Measurements from ENCODE around the gene DRC7.

DRC7 gene

DNA sequence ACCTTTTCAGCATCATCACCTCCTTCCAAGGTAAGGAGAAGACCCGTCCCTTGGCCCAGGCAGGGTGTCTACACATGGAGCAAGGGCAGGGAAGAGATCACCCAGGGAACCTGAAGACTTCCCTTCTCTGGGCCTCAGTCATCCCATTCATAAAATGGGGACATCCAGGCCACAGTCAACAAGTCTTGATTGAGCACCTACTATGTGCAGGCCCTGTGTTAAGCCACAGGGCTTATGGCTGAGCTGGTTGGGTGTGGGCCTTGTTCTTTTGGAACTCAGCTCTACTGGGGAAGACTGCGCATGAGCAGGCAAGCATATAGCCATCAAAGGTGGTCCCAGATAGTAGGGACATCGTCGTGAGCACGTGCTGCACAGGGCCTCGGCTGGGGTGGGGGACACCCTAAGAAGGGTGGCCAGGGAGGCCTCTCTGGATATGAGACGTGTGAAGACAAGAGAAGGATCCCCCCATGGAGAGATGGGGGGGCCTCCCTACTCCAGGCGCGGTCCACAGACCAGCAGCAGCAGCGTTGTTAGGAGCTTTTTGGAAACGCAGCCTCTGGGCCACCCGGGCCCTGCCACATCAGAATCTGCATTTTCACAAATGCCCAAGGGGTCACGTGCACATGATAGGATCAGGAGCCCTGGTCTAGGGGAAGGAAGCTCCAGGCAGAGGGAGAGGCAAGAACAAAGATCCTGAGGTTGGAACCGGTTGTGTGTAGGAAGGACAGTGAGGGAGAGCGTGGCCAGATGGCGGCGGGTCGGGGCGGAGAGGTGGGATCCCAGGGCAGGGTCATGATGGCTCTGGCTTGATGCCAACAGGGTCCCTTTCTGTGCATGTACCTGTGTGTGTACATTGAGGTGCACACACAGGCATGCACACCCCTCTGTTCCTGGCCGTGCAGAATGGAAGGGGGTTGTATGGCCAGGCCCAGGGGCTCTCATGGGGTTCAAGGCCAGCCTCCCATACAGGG is 32.4 kb upstream of the DRC7 start:
- DNase-seq (ENCODE audit: insufficient read length, low spot score): no peak
- no peak for TF ChIP-seq CTCF (IDR thresholded peaks at IDR 0.05; ENCODE audit: insufficient read depth, missing control alignments)
- no peak for FAIRE-seq

DNA sequence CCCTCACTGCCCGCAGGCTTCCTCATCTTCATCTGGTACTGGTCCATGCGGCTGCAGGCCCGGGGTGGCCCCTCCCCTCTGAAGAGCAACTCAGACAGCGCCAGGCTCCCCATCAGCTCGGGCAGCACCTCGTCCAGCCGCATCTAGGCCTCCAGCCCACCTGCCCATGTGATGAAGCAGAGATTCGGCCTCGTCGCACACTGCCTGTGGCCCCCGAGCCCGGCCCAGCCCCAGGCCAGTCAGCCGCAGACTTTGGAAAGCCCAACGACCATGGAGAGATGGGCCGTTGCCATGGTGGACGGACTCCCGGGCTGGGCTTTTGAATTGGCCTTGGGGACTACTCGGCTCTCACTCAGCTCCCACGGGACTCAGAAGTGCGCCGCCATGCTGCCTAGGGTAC is 31.2 kb upstream of the DRC7 start:
- TF ChIP-seq CTCF (IDR thresholded peaks at IDR 0.05; ENCODE audit: insufficient read depth, missing control alignments): no peak
- DNase-seq (ENCODE audit: insufficient read length, low spot score) (no peak), FAIRE-seq (no peak)

DNA sequence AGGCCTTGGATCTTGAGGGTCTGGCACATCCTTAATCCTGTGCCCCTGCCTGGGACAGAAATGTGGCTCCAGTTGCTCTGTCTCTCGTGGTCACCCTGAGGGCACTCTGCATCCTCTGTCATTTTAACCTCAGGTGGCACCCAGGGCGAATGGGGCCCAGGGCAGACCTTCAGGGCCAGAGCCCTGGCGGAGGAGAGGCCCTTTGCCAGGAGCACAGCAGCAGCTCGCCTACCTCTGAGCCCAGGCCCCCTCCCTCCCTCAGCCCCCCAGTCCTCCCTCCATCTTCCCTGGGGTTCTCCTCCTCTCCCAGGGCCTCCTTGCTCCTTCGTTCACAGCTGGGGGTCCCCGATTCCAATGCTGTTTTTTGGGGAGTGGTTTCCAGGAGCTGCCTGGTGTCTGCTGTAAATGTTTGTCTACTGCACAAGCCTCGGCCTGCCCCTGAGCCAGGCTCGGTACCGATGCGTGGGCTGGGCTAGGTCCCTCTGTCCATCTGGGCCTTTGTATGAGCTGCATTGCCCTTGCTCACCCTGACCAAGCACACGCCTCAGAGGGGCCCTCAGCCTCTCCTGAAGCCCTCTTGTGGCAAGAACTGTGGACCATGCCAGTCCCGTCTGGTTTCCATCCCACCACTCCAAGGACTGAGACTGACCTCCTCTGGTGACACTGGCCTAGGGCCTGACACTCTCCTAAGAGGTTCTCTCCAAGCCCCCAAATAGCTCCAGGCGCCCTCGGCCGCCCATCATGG is 30.5 kb upstream of the DRC7 start:
- FAIRE-seq: no peak
- no peak for DNase-seq (ENCODE audit: insufficient read length, low spot score)
- TF ChIP-seq CTCF (IDR thresholded peaks at IDR 0.05; ENCODE audit: insufficient read depth, missing control alignments): no peak

- no peak for DNase-seq (ENCODE audit: insufficient read length, low spot score)
- no peak for TF ChIP-seq CTCF (IDR thresholded peaks at IDR 0.05; ENCODE audit: insufficient read depth, missing control alignments)
- FAIRE-seq: no peak
Measured at GRCh38 chr16:57664662-57665025, 30.0 kb upstream of the DRC7 start.

GRCh38 chr16:57665541-57665940 is 29.1 kb upstream of the DRC7 start:
- TF ChIP-seq CTCF (IDR thresholded peaks at IDR 0.05; ENCODE audit: insufficient read depth, missing control alignments): no peak
- DNase-seq (ENCODE audit: insufficient read length, low spot score): no peak

GRCh38 chr16:57666353-57667047 is 28.1 kb upstream of the DRC7 start:
- no peak for DNase-seq (ENCODE audit: insufficient read length, low spot score)
- no peak for FAIRE-seq
- no peak for TF ChIP-seq CTCF (IDR thresholded peaks at IDR 0.05; ENCODE audit: insufficient read depth, missing control alignments)

More at GRCh38 chr16:57665541-57665940, 29.1 kb upstream of the DRC7 start:
- FAIRE-seq: no peak
